Neuron (in vitro differentiated cells): ENCODE measurements around the gene KCNA5.

ENCODE experiments used
- H2AFZ ChIP-seq: one replicate; pipeline ENCODE4 v1.6.1; 2013; ENCODE audit warnings: low read depth, mild to moderate bottlenecking, inconsistent platforms, low read length, moderate library complexity
- H3K27me3 ChIP-seq: one replicate; pipeline ENCODE4 v1.6.1; 2013; ENCODE audit warnings: low read length; ENCODE audit not compliant: insufficient read depth
- H3K36me3 ChIP-seq: one replicate; pipeline ENCODE4 v1.6.1; 2013; ENCODE audit warnings: low read length; ENCODE audit not compliant: insufficient read depth
- H3K4me1 ChIP-seq: one replicate; pipeline ENCODE4 v1.6.1; 2013; ENCODE audit warnings: low read length; ENCODE audit not compliant: insufficient read depth
- H3K4me3 ChIP-seq: 2 replicates; pipeline ENCODE4 v1.5.1; 2013; ENCODE audit warnings: mild to moderate bottlenecking, low read length, moderate library complexity
- H3K9me3 ChIP-seq: one replicate; pipeline ENCODE4 v1.6.1; 2013; ENCODE audit warnings: low read length

KCNA5 gene

GRCh38 chr12:5043589-5044419 is at the start of gene KCNA5:
Gene KCNA5 (plus strand): TSS chr12:5043879. CDS start chr12:5044148, 269 bp downstream.
- Histone ChIP-seq H3K4me3 (no peak within 1 kb of the TSS), H2AFZ (no peak within 1 kb of the TSS), H3K4me1 (no peaks in the 10 kb centered on the region), H3K9me3 (no peaks in the 10 kb centered on the region), H3K36me3 (no peaks in the 10 kb centered on the region), H3K27me3 (peaks cover 58% of the 10 kb centered on the region)

- no peaks in the 10 kb centered on the region for H3K9me3 ChIP-seq
- H3K4me3 ChIP-seq, result no peak overlapping the region
- no peak overlapping the region for H2AFZ ChIP-seq
- no peaks in the 10 kb centered on the region for H3K27me3 ChIP-seq
- H3K36me3 ChIP-seq, result no peaks in the 10 kb centered on the region
- no peaks in the 10 kb centered on the region for H3K4me1 ChIP-seq
These were observed 49.1 kb upstream of the KCNA5 start for GRCh38 chr12:4994622-4995021.

DNA sequence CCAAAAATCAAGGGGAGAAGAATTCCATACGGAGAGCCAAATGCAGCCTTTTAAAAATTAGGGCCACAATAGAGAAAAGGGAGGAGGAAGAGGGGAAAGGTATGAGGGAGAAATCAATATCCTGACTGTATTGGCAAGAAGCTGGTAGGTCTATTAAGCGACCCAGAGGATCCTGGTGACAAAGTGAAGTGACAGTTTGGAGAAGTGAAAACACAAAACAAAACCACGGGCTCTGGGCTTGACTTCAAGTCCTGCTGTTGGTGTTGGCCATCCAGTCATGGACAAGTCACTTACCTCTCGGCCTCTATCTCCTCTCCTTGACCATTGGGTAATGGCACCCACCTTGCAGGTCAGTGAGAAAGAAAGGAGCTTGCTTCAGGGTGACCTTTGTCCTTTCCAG is 47.0 kb upstream of the KCNA5 start:
- H3K27me3 ChIP-seq, result no peaks in the 10 kb centered on the region

DNA sequence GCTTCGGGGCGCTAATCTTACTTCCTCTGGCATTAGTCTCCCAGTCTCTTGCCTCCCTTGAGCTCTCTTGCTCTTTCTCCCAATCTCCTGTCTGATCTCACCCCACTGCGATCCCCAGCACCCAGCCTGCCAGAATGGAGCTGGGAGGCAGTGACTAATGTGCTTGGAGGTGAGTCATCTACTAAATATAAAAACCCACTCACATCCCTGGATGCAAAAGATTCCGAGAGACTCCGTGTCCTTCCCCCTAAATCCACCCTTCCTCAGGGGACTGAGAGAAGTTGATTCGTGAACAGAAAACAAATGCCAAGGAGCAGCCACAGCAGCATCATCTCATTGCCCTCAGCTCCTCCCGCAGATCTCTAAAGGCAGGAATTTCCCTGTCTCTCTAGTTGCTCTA is 45.7 kb upstream of the KCNA5 start:
- Histone ChIP-seq H3K36me3 (no peaks in the 10 kb centered on the region), H3K27me3 (no peaks in the 10 kb centered on the region), H3K4me1 (no peaks in the 10 kb centered on the region), H3K4me3 (no peak overlapping the region), H2AFZ (no peak overlapping the region), H3K9me3 (no peaks in the 10 kb centered on the region)

More for the DNA sequence above, 47.0 kb upstream of the KCNA5 start:
- H3K4me3 ChIP-seq, result no peak overlapping the region
- no peak overlapping the region for H2AFZ ChIP-seq
- H3K9me3 ChIP-seq, result no peaks in the 10 kb centered on the region
- no peaks in the 10 kb centered on the region for H3K4me1 ChIP-seq
- no peaks in the 10 kb centered on the region for H3K36me3 ChIP-seq

GRCh38 chr12:5000204-5000603 is 43.5 kb upstream of the KCNA5 start:
- Histone ChIP-seq H3K4me1 (no peaks in the 10 kb centered on the region), H3K9me3 (no peaks in the 10 kb centered on the region), H3K27me3 (no peaks in the 10 kb centered on the region), H3K36me3 (no peaks in the 10 kb centered on the region), H2AFZ (no peak overlapping the region), H3K4me3 (no peak overlapping the region)

- H3K4me1 ChIP-seq, result no peaks in the 10 kb centered on the region
- H3K27me3 ChIP-seq, result no peaks in the 10 kb centered on the region
- no peak overlapping the region for H2AFZ ChIP-seq
- no peak overlapping the region for H3K4me3 ChIP-seq
- no peaks in the 10 kb centered on the region for H3K36me3 ChIP-seq
- H3K9me3 ChIP-seq, result no peaks in the 10 kb centered on the region
These were observed 42.9 kb upstream of the KCNA5 start for GRCh38 chr12:5000658-5001385.

- no peak overlapping the region for H2AFZ ChIP-seq
- H3K9me3 ChIP-seq, result no peaks in the 10 kb centered on the region
- no peaks in the 10 kb centered on the region for H3K27me3 ChIP-seq
- no peaks in the 10 kb centered on the region for H3K36me3 ChIP-seq
- no peaks in the 10 kb centered on the region for H3K4me1 ChIP-seq
- H3K4me3 ChIP-seq, result no peak overlapping the region
These were observed 40.5 kb upstream of the KCNA5 start for GRCh38 chr12:5003025-5003666.

GRCh38 chr12:5008661-5009060 is 35.0 kb upstream of the KCNA5 start:
- H2AFZ ChIP-seq, result no peak overlapping the region
- H3K27me3 ChIP-seq, result peaks cover 2% of the 10 kb centered on the region
- no peak overlapping the region for H3K4me3 ChIP-seq
- no peaks in the 10 kb centered on the region for H3K36me3 ChIP-seq
- no peaks in the 10 kb centered on the region for H3K4me1 ChIP-seq
- no peaks in the 10 kb centered on the region for H3K9me3 ChIP-seq

GRCh38 chr12:5010151-5010550 is 33.5 kb upstream of the KCNA5 start:
- no peaks in the 10 kb centered on the region for H3K36me3 ChIP-seq
- H3K9me3 ChIP-seq, result no peaks in the 10 kb centered on the region
- H2AFZ ChIP-seq, result no peak overlapping the region
- no peaks in the 10 kb centered on the region for H3K4me1 ChIP-seq
- peaks cover 2% of the 10 kb centered on the region for H3K27me3 ChIP-seq
- H3K4me3 ChIP-seq, result no peak overlapping the region

DNA sequence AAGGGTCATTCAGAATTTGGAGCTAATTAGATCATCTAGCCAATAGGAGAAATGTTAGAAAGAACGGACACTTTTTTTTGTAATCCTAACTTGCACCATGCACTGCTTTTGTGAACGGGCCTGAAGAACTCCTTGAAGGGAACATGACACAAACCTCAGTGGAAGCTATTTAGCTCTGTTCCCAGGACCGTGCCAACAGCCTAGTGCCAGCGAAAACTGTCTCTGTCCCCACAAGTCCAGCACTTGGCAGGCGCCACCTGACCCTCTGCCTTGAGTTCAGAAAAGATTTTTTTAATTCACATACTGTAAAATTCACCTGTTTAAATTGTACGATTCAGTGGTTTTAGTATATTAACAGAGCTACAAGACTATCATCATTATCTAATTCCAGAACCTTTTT is 31.3 kb upstream of the KCNA5 start:
- H3K9me3 ChIP-seq, result no peaks in the 10 kb centered on the region
- no peaks in the 10 kb centered on the region for H3K36me3 ChIP-seq
- H3K4me1 ChIP-seq, result no peaks in the 10 kb centered on the region

DNA sequence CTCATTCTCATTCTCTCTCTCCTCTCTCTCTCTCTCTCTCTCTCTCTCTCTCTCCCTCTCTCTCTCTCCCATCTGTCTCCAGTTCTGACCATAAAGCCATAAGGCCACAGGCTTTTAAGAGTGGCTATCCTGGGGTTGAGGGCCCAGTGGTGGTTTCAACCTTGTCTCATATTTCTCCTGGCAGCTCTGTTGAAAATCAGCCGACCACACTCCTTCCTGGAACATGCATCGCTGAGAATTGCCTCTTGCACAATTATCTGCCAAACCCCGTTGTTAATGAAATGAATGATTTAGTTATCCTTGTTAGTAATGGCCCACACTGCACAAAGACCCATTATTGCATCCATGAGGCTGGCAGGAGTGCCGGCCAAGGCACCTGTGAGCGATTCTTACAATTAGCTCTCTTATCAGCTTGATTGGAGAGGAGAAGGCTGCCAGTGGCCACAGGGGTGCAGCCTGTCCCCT is 30.4 kb upstream of the KCNA5 start:
- H3K27me3 ChIP-seq, result peaks cover 6% of the 10 kb centered on the region
- no peaks in the 10 kb centered on the region for H3K9me3 ChIP-seq
- no peak overlapping the region for H3K4me3 ChIP-seq
- H3K4me1 ChIP-seq, result no peaks in the 10 kb centered on the region
- no peaks in the 10 kb centered on the region for H3K36me3 ChIP-seq
- no peak overlapping the region for H2AFZ ChIP-seq

More for the DNA sequence above, 31.3 kb upstream of the KCNA5 start:
- H2AFZ ChIP-seq, result no peak overlapping the region
- H3K4me3 ChIP-seq, result no peak overlapping the region
- peaks cover 6% of the 10 kb centered on the region for H3K27me3 ChIP-seq

DNA sequence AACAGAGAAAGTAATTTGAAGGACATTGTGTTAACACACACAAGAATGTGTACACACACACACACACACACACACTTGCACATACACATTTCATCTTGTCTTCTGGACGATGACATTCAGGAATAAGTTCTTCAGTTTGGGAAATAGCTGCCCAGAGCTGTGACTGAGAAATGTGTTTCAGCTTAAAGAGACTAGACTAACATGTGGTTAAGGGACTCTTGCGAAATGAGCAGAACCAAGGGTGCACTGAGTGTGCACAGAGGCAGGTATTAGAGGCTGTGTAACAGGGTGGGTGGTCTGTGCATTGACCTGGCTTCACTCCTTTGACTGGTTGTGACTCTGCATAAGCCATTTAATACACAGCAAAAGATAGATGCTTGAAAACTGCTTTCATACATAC is 29.4 kb upstream of the KCNA5 start:
- Histone ChIP-seq H3K4me1 (no peaks in the 10 kb centered on the region), H3K36me3 (no peaks in the 10 kb centered on the region), H3K9me3 (no peaks in the 10 kb centered on the region), H3K27me3 (peaks cover 6% of the 10 kb centered on the region), H2AFZ (no peak overlapping the region), H3K4me3 (no peak overlapping the region)
